KG1 (cell line): ENCODE data around the gene PLET1.

Source experiments
- DNase-seq: peaks from one replicate; lab custom pipeline; 2025; lab: John Stamatoyannopoulos, UW

The PLET1 gene

DNA sequence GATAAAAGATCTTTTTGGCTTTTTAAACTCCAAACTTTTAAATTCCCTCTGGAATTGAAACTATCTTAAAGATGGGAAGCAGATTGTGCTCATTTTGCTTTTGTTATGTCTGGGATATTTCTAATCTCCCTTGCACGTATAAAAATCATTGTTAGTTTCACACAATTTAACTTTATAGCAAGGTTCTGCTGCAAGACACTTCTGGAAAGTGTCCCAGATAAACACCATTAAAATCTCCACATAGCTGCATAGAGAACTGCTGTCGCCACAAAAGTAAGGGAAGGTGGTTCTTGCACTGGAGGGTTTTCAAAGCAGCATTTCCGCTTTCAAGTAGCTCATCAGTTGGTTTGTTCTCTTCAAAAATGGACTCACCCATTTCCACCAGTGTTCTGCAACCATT is 22.6 kb downstream of the PLET1 start:
- no peak for DNase-seq

DNA sequence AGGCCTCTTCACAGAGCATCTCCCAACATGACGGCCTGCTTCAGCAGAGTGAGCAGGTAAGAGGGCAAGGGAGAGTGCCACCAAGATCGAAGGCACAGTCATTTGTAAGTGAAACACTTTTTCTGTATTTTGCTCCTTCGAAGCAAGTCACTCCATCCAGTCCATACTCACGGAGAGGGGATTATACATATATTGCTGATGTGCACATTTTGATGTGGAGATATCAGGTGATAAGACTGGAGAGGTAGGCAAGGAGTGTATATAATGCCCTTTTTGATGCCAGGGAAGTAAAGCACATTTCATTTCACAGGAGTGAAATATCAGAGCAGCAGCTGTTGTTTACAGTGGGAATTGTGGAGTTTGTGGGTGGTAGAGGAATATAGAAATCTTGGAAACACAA is 23.2 kb downstream of the PLET1 start:
- DNase-seq, result no peak

DNA sequence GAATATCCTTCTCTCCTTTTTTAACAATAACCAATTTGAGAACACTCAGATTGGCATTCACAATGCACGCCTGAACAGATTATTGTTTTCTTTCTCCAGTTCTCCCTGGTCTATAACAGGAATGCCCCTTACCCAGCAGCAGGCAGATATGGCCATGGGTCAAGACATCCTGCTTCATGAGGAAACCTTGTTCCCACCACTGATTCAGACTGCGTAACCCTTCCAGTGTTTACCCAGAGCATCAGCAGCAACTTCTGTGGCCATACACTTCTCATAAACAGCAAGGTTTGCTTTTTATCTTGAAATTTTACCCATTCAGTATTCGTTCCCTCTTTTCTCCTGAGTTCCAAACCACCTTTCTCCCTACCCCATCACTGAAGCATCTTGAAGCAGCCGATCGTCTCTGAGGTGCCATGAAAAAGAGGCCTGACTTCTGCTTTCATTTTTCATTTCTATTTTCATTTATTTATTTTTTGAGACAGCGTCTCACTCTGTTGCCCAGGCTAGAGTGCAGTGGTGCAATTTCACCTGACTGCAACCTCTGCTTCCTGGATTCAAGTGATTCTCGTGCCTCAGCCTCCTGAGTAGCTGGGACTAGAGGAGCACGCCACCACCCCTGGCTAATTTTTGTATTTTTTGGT is 24.8 kb downstream of the PLET1 start:
- no peak for DNase-seq

DNA sequence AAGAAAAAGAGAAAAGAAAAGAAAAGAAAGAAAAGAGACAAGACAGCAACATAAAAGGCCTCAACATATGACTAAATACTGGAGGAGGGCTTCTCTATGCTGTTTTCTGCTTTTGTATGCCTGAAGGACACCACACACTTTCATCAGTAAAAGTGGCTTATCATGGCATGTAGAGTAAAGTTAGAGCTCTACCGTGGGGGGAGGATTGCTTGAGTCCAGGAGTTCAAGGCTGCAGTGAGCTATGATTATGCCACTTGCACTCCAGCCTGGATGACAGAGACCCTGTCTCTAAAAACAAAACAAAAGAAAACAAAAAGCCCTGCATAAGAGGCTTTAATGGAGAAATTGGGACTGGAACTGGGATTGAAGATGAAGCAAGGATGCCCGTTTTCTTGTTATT is 28.7 kb downstream of the PLET1 start:
- DNase-seq, result no peak

DNA sequence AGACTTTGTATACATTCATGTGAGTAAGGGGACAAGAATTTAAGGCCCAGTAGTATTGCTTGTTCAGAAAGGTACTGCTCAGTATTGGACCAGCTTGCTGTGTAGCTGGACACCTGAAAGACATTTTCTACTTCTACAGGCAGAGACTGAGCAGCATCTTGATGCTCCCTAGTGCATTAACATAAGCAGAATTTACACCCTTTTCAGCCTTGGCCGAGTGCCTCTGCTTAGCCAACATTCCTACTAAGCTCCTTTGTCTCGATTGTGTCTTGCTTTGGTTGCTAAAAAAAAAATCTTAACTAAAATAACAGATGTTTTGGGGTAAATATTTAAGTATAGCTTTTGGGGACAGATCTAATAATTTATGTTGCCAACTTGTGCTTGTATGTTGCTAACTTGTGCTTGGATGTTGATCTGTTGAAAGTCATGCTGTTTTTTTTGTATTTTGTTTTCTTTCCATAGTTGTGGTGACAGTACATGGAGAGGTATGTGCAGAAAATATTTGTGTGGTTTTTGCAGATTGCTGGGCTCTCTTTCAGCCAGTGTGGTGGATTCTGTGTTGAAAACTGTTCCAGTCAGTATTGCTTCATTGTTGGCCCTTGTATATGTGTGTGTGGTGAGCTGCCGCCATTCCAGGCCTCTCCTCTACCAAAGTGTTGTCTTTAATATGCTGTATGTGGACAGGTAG is 30.8 kb downstream of the PLET1 start:
- no peak for DNase-seq

DNA sequence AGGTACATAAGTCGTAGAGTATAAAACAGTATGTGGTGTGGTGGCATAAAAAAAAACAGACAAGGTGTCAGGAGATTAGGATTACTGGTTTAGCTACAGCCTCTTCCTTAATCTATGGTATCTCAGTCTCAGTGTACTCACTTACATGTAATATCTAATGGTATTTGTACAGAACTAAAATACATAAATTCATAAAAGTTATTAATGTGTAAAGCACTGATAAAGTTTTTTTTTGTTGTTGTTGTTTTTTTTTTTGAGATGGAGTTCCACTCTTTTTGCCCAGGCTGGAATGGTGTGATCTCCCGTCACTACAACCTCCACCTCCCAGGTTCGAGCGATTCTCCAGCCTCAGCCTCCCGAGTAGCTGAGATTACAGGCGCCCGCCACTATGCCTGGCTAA is 31.5 kb downstream of the PLET1 start:
- DNase-seq, result no peak

GRCh38 chr11:112228706-112229105 is 32.0 kb downstream of the PLET1 start:
- DNase-seq, result no peak

GRCh38 chr11:112227471-112227870 is 33.2 kb downstream of the PLET1 start:
- no peak for DNase-seq

DNA sequence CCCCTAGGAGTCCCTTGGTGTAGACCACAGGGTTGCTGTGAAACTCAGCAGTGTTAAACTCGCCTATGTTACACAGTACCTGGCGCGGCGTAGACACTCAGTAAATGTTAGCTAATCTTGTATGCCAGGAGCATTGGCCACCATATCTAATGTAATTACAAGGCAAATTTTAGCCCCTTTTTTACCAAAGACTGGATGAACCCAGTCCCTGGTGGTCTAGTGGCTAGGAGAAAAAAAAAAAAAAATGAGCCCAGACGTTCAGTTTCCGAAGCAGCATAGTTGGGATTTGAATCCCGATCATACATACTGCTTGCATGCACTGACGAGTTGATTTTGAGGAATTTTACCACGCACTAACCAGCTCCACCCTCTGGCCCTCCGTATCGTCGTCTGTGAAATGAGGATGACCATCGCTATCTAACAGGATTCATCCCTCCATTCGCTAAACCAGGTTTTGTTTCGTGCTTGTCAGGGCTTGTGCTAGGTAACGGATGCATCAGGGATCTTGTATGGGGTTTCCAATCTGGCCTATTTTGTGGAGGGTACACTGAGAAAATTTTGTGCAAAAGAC is 33.7 kb downstream of the PLET1 start:
- no peak for DNase-seq

GRCh38 chr11:112226062-112226830 is 34.4 kb downstream of the PLET1 start, which contains the start of gene PTS:
TSS of gene PTS (plus strand) at chr11:112226428. CDS start at chr11:112226444, 16 bp downstream.
- peak; percentile 95 for DNase-seq

GRCh38 chr11:112225753-112226061 is 35.0 kb downstream of the PLET1 start:
- DNase-seq, result no peak

DNA sequence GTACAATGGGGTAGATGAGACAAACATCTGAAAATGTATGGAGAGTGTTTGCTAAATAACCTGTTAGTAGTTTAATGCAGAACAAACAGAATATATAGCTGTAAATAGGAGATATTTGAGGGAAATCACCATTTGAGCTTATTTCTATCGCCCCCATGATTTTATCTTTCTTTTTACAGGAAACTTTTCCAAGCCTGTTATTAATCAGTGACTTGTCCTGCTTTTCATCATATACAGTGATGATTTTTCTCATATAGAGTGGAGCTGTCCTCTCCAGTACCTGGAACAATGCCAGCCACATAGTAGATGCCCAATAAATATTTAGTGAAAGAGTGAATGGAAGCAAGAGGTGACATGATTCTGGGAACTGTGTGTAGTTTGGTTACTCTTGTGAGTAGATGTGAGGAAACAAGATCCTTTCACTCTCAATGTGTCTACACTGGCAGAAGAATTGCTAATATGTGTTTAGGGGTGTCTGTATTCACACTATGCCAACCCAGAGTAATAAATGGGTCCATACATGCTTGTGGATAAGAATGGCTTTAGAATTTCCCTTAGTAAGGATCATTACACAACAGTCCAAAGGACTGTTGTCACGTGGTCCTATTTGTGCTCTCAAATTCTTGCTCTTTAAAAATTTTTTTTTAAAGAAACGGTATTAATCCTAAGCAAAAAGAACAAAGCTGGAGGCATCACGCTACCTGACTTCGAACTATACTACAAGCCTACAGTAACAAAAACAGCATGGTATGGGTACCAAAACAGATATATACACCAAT is 36.7 kb downstream of the PLET1 start:
- DNase-seq, result no peak

GRCh38 chr11:112223121-112223520 is 37.5 kb downstream of the PLET1 start:
- DNase-seq, result no peak

DNA sequence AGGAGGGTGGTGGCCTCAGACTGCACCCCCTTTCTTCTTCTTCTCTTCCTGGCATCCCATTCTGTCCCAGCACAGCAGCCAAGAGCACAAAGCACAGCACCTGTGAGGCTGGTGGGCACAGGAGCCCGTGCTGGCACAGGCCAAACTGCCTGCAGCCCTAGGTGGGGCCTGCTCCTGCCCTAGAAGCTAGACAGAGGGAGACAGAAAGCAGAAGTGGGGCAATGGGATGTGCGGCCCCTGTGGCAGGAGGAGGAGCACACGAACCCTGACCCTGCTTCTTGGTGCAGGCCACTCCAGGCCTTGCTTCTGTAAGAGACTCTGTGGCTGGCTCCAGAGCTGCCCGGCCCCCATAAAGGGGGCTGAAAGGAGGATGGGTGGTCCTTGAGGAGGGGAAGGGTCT is 38.4 kb downstream of the PLET1 start:
- DNase-seq, result no peak

DNA sequence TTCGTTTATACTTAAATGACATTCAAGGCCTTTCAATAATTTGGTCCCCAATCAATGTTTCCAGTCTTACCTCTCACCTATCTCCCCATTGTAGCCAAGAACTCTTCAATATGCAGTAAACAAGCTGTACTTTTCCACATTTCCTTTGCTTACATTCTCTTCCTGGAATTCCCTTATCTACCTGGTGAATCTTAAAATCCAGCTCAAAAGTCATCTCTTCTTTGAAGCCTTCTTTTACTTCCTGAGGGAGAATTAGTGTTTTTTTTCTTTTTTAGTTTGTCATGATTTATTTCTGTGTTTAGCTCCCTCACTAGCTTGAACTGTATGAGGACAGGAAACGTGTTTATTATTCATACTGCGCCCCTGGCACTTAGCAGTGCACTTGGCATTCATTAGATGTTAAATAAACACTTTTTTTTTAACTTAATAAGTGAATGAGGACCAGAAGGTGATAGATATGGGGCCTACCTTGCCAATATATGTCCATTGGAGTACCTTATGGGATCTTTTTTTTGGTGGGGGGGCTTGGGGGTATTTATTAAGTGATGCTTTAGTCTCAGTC is 39.3 kb downstream of the PLET1 start:
- no peak for DNase-seq

- DNase-seq, result peak; percentile 62
These were observed 41.0 kb downstream of the PLET1 start for GRCh38 chr11:112219476-112220232.

- DNase-seq, result no peak
These were observed 44.0 kb downstream of the PLET1 start for GRCh38 chr11:112216561-112217105.

DNA sequence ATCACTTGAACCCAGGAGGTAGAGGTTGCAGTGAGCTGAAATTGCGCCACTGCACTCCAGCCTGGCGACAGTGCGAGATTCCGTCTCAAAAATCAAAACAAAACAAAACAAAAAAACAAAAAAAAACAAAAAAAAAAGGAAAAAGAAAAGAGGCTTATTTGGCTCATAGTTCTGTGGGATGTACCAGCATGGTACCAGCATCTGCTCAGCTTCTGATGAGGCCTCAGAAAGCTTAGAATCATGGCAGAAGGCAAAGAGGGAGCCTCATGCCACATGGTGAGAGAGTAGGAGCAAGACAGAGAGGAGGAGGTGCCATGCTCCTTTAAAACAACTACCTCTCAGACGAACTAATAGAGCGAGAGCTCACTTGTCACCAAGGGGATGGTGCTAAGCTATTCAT is 45.0 kb downstream of the PLET1 start:
- DNase-seq, result no peak

- DNase-seq, result no peak
These were observed 46.9 kb downstream of the PLET1 start for GRCh38 chr11:112213753-112214152.

DNA sequence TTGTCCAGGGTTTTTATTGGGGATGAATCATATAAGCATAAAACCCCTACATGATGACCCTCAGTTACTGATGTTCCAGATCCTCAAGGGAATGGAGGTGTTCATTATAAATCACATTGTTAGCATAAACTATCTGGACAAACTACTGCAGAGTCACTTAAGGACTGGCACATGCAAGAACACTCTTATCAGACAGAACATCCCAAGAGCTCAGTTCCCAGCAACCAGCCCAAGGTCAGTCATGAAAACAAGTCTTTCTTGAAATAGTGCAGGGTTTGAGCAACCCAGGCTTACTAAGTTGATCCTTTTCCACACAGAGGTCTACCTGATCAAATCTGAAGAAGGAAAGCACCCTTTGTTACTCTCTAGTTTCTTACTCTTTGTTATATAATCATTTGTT is 48.0 kb downstream of the PLET1 start:
- DNase-seq, result no peak

DNA sequence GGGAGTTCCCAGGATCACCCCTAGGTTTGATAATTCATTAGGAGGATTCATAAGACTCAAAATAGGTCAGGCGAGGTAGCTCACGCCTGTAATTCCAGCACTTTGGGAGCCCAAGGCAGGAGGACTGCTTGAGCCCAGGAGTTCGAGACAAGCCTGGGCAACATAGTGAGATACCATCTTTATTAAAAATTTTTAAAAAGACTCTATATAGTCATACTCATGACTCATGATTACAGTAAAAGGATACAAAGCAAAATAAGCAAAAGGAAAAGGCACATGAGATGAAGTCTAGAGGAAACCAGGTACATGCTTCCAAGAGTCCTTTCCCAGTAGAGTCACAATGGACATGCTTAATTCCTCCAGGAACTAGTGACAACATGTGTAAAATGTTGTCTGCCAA is 48.4 kb downstream of the PLET1 start:
- DNase-seq, result no peak
